CMK (cell line): ENCODE results near the gene RBPMS2.

Experiments used
- DNase-seq: peaks from one replicate; pipeline ENCODE4 v3.0.0-alpha.2; 2010; ENCODE audit warnings: low read depth

Gene RBPMS2

DNA sequence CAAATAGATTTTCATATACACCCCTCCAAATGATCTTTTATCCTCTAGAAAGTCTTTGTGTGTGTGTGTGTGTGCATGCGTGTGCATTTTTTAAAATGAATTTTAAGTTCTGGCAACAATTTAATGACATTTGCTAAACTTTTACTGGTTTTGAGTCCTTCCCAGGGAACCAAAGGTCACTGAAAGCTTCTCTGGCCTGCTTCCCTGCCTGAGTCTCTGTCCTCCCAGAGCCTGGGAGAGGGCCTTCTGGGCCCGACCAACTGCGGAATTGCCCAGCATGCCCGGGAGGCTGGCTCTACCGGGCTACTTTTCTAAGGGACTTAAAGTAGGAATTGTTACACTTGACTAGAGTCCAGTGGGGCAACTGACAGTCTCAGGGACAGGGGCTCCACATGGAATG is 7.4 kb upstream of the RBPMS2 start:
- DNase-seq: no peak

DNA sequence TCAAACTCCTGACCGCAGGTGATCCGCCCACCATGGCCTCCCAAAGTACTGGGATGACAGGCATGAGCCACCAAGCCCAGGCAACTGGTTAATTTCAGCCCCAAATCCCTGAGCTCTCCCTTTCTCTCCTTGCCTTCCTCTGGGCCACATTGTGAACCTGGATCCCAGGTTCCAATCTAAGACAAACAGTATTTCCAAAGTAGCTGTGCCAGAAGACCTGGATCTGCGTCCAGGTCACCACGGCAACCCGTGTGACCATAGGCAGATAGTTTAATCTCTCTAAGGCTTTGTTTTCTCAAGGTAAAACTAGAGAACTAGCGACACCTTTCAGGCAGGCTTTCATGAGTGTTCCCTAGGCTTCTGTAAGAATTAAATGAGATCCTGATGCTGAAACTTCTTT is 5.9 kb upstream of the RBPMS2 start:
- DNase-seq: no peak

GRCh38 chr15:64780600-64781156 is 5.3 kb upstream of the RBPMS2 start:
- DNase-seq: no peak

- DNase-seq: no peak
Observed at GRCh38 chr15:64779630-64780029, 4.2 kb upstream of the RBPMS2 start.

- no peak for DNase-seq
Observed at GRCh38 chr15:64779024-64779423, 3.6 kb upstream of the RBPMS2 start.

- no peak for DNase-seq
Observed at GRCh38 chr15:64776402-64776786, 1.0 kb upstream of the RBPMS2 start.

DNA sequence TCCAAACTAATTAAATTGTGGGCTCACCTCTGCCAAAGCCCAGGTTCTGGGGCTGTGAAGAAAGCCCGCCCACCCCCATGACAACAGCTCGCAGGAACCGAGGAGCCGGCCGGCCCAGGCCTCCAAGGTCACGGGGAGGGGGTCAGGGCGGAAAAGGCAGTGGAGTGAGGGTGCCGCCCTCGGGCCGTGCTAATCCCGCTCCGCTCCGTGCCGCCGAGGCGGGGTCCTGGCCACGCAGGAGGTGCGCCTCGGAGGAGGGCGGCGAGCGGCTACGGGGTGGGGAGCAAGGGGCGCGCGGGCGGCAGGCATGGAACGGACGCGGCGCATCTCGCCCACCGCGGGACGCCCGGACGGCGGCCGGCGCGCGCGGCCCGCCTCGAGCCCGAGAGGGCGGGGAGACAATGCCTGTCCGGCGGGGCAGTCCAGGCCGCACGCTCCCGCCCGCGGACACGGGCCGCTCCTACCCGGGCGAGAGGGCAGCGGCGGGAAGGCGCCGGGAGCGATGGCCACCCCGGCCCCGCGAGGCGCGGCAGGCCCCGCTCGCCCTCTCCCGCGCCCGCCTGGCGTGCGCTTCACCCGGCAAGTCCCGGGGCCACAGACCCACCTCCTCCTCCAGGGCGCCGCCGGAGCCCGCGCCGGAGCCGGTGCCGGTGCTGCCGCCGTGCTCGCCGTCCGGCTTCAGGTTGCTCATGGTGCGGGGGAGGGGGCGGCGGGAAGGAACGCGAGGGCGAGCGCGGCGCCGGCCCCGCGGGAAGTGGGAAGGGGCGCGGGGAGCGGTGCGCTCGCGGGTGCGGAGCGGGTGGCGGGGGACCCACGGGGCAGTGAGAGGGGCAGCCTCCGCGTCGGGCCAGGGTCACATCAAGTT is 528 bp downstream of the RBPMS2 start:
- no peak for DNase-seq

GRCh38 chr15:64774037-64774628 is 1.3 kb downstream of the RBPMS2 start:
- peak; percentile 59 for DNase-seq

GRCh38 chr15:64773606-64774005 is 1.8 kb downstream of the RBPMS2 start:
- DNase-seq: no peak

DNA sequence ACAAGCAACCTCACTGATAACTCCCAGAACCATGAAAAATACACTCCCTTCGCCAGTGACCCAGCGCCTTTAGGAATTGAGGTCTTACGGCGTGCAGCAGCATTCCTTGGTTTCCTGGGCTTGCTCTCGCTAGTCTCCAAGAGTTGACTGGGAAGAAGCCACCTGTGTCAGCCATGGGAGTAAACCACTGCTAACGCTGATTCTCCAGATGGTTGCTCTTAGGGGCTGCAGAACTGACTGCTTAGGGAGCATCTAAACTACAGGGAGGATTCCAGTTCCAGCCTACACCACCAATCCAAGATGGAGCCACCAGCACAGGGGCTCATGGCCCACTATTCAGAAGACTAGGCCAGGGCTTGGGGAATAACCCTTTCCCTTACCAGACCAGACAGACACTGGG is 2.4 kb downstream of the RBPMS2 start:
- no peak for DNase-seq

GRCh38 chr15:64772488-64772887 is 2.9 kb downstream of the RBPMS2 start:
- peak; percentile 62 for DNase-seq

GRCh38 chr15:64770626-64771025 is 4.8 kb downstream of the RBPMS2 start:
- no peak for DNase-seq

GRCh38 chr15:64767203-64767602 is 8.2 kb downstream of the RBPMS2 start:
- no peak for DNase-seq

DNA sequence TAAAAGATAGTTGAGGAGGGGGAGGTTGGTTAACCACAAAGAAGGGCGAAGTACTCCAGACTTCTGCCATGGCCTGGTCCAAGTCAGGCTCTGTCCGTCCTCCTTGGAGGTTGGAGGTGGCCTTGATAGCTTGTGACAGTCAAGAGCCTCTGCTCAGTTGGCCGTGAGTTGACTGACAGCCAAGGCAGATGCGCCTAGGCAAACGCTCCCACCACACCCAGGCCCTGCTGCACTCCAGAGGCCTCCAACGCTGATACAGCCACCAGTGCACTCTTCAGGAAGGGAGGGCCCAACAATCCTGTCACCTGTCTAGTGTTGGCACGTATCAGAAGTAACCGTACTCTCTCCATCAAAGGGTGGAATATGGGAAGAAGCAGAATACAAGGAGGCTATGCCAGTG is 9.3 kb downstream of the RBPMS2 start:
- no peak for DNase-seq

- DNase-seq: no peak
Observed at GRCh38 chr15:64763874-64764273, 11.5 kb downstream of the RBPMS2 start.

- no peak for DNase-seq
Observed at GRCh38 chr15:64763462-64763861, 11.9 kb downstream of the RBPMS2 start.

GRCh38 chr15:64763021-64763420 is 12.4 kb downstream of the RBPMS2 start:
- DNase-seq: no peak

DNA sequence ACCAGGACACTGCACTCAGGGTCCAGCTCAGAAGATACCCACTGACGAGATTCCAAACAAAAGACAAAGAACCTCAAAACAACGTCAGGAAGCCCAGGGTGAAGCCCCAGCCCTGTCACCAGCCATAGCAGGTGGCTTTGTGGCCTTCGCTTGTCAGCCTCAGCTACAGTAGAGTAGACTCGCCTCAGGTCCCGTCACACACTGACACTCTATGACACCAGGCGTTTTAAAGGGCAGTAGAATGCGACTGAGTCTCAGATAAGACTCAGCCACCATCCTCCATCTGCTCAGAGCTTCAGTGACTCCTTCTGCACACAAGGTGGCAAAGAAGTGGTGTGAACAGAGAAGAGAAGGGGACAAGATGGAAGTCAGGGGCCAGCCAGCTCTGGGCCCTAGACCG is 12.8 kb downstream of the RBPMS2 start:
- no peak for DNase-seq

GRCh38 chr15:64761156-64761555 is 14.2 kb downstream of the RBPMS2 start:
- no peak for DNase-seq

DNA sequence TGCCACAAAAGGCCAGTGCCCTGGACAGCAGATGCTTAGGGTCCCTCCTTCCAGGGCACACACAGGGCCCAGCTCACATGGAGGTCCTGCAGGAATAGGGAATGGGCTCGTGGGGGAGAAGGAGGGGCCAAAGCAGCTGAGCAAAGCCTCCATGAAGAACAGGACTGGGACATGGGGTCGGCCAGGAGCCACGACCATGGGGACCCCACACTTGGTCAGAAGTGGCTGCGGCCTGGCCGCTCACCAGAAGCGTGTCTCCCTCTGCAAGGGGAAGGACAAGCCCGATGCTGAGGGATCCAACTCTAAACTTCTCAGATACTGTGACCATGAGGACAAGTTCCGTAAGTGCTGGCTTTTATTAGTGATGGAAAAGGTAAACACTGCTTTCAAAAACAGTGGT is 15.3 kb downstream of the RBPMS2 start:
- DNase-seq: no peak

DNA sequence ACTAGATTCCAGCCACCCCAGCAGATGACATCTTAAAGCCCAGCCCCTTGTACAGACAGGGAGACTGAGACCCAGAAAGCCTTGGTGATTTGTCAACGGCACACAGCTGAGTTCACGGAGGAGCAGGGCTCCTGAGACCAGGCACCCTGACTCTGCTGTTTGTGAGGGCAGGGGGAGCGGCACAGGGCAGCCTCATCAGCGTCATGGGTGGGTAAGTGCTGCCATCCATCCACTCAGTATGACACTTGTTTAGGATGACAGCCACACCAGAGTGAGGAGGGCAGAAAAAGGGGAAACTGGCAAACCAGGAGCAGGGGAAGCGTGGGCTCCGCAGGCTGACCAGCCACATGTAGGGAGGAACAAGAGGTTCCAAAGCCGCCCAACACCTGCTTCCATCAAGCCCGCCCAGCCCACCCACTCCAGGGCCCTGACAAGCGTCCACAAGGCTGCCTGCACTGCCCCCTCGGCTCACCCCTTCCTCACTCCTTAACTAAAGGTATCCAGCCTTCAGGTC is 19.9 kb downstream of the RBPMS2 start:
- no peak for DNase-seq

DNA sequence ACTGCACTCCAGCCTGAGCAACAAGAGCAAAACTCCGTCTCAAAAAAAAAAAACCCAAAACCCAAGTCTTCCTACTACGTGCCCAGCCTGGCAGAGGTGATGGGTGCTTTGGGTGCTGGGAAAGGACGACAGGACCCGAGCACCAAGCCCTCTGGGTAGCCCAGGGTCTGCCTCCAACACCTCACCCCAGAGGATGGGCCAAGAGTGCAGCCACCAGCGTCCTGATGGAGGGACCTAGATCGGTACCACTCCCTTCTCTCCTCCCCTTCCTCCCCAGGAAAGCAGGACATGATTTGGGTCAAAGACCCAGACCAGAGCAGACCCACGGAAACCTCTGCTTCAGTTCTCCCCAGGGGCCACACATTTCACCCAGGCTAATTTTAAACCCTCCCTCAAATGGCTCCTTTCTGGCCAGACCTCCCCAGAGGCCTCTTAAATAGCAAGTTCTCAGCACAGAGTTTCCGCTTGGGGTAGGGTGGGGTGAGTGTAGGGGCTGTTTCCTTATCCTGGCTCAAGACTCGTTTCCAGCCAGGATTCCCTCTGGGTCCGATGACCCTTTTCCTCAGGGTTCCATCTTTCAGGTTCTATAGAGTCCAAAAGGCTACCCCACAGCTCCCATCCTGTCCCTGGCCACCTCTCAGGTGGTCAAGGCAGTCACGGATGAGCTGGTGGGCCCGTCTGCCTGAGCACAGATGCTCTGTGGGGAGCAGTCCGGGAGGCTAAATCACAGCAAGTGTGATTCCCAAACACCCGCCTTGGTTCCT is 20.5 kb downstream of the RBPMS2 start:
- no peak for DNase-seq
